Sigmoid colon (tissue), 3 donors: ENCODE measurements around the gene ATG13.

Source experiments
- CTCF ChIP-seq, 4 experiments: fragments of 450-650 bp in 3 of 4; fragments of 200-600 bp in 1 of 4; IDR thresholded peaks; one replicate each; pipeline ENCODE4 v1.5.1; 2016 to 2019; ENCODE audit warnings: antibody characterized with exemption in 4 of 4, mild to moderate bottlenecking in 3 of 4, moderate library complexity in 2 of 4
- POLR2A ChIP-seq, 2 donors: fragments of 450-650 bp; IDR thresholded peaks; one replicate each; pipeline ENCODE4 v1.6.1; 2016; ENCODE audit warnings: antibody characterized with exemption in 2 of 2, mild to moderate bottlenecking in 2 of 2, moderate library complexity in 2 of 2

- TF ChIP-seq CTCF (IDR thresholded peaks at IDR 0.05) = no peak
- no peak for TF ChIP-seq POLR2A (IDR thresholded peaks at IDR 0.05)
Measured at GRCh38 chr11:46675949-46676348, 58.6 kb downstream of the ATG13 start.
